Osteoblast (primary cell): ENCODE data around the gene LRP8. TPM values are rescaled to one million over a fixed set of nuclear protein-coding genes. Genes with fewer than 3 reads are reported as not detected.

ENCODE experiments used
- DNase-seq: peaks from one replicate; pipeline ENCODE4 v3.0.0; 2011; ENCODE audit warnings: low spot score, mixed read lengths; ENCODE audit not compliant: insufficient read length; ENCODE audit errors: missing footprints
- H2AFZ ChIP-seq: 2 replicates; pipeline ENCODE4 v1.6.0; 2011; ENCODE audit warnings: mild to moderate bottlenecking, low read length
- H3K27ac ChIP-seq: 2 replicates; pipeline ENCODE4 v1.5.1; 2011; ENCODE audit warnings: mild to moderate bottlenecking, low read depth, low read length, moderate library complexity
- H3K27me3 ChIP-seq: 2 replicates; pipeline ENCODE4 v1.6.0; 2012; ENCODE audit warnings: mild to moderate bottlenecking, control low read depth, inconsistent platforms, low read length, moderate library complexity; ENCODE audit not compliant: insufficient read depth
- H3K36me3 ChIP-seq: 2 replicates; pipeline ENCODE4 v1.5.1; 2011; ENCODE audit warnings: mild to moderate bottlenecking, low read length, control low read depth, moderate library complexity; ENCODE audit not compliant: insufficient read depth
- H3K4me1 ChIP-seq: 2 replicates; pipeline ENCODE4 v1.5.1; 2011; ENCODE audit warnings: mild to moderate bottlenecking, low read length, control low read depth, moderate library complexity; ENCODE audit not compliant: insufficient read depth
- H3K4me2 ChIP-seq: 2 replicates; pipeline ENCODE4 v1.6.0; 2011; ENCODE audit warnings: mild to moderate bottlenecking, low read length; ENCODE audit not compliant: insufficient read depth
- H3K4me3 ChIP-seq: fragments of 200-600 bp; sonication (generic); 3 replicates; pipeline ENCODE4 v1.5.1; 2012; ENCODE audit warnings: mild to moderate bottlenecking, low read length, inconsistent platforms; ENCODE audit not compliant: insufficient read depth
- H3K79me2 ChIP-seq: 2 replicates; pipeline ENCODE4 v1.6.0; 2012; ENCODE audit warnings: mild to moderate bottlenecking, low read length, control low read depth, inconsistent platforms; ENCODE audit not compliant: insufficient read depth
- H3K9me3 ChIP-seq: 2 replicates; pipeline ENCODE4 v1.5.1; 2011; ENCODE audit warnings: low read depth, low read length, control low read depth
- H4K20me1 ChIP-seq: 2 replicates; pipeline ENCODE4 v1.6.0; 2012; ENCODE audit warnings: mild to moderate bottlenecking, low read length, control low read depth; ENCODE audit not compliant: insufficient read depth
- total RNA-seq: library from RNA; depleted of rRNA; stranded (reverse); fragments of >200 nt; gene quantifications from 2 replicates; pipeline ENCODE4 v1.2.3, GENCODE V29; 2012
- TF ChIP-seq, protein P1 (sequence below): IDR thresholded peaks from 2 replicates; pipeline ENCODE4 v1.5.1; 2011; ENCODE audit warnings: mild to moderate bottlenecking, low read depth, low read length, moderate library complexity; ENCODE audit errors: extremely low read depth

Gene LRP8
- total RNA-seq, 1 donor = 11.2 TPM

DNA sequence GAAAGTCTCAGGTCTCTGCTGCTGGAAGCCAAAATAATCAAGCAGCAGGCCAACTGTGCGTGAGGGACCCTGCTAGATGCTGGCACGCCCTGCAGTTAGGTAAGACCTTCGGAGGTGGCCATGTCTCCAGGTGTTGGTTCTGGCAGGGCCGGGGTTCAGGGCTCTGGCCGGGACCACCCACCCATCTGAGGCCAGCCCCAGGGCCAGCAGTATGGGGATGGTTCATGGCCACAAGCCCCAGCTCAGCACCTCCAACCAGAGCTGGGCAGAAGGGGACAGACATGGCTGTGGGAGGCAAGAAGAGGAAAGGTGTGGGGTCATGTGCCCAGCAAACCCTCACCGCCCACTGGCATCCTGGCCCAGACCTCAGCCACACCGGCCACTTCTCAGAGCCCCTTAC lies 23.3 kb downstream of the LRP8 start:
- Histone ChIP-seq H3K9me3 (no peaks in the 10 kb centered on the region), H2AFZ (no peak overlapping the region), H3K36me3 (no peaks in the 10 kb centered on the region), H3K4me1 (peaks cover 10% of the 10 kb centered on the region), H3K4me2 (no peak overlapping the region), H3K27ac (no peak overlapping the region), H3K4me3 (no peak overlapping the region), H3K79me2 (no peaks in the 10 kb centered on the region), H3K27me3 (no peaks in the 10 kb centered on the region), H4K20me1 (peaks cover 10% of the 10 kb centered on the region)
- no peak for DNase-seq
- TF ChIP-seq, protein P1, sequence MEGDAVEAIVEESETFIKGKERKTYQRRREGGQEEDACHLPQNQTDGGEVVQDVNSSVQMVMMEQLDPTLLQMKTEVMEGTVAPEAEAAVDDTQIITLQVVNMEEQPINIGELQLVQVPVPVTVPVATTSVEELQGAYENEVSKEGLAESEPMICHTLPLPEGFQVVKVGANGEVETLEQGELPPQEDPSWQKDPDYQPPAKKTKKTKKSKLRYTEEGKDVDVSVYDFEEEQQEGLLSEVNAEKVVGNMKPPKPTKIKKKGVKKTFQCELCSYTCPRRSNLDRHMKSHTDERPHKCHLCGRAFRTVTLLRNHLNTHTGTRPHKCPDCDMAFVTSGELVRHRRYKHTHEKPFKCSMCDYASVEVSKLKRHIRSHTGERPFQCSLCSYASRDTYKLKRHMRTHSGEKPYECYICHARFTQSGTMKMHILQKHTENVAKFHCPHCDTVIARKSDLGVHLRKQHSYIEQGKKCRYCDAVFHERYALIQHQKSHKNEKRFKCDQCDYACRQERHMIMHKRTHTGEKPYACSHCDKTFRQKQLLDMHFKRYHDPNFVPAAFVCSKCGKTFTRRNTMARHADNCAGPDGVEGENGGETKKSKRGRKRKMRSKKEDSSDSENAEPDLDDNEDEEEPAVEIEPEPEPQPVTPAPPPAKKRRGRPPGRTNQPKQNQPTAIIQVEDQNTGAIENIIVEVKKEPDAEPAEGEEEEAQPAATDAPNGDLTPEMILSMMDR = no peak

DNA sequence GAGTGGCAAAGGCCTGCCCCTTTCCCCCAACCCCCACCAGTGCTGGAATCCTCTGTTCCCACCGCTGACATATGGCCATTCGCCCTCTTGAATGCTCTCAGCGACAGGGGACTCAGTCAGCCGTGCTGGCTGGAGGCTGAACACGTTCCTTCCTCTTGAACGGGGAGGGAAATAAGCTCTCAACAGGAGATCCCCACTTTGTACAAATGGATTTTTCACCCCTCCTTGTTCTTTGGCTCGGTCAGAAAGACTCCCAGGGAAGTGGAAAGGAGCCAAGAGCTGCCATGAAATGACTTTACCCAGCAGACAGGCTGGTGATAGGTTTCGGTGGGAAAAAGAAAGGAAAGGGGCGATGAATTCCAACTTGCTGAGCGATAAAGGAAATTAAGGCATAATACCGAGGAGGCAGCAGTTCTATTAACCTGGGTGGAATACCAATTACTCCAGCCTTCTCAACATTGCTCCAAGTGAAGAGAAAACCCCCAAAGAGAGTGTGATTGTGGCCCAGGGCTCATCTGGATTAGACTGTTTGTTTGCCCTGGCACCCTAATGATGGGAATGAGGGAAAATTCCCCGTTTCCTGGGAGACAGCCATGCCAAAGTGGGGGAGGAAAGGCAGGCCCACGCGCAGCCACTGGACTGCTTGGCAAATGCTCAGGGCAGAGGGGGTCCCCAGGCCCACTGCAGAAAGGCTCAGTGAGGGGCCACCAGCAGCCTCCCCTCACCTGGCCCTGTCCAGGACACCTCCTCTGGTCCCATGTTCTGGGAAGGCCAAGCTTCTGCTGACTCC lies 23.9 kb downstream of the LRP8 start:
- Histone ChIP-seq H3K27ac (no peak overlapping the region), H3K36me3 (no peaks in the 10 kb centered on the region), H3K4me3 (no peak overlapping the region), H3K27me3 (no peaks in the 10 kb centered on the region), H2AFZ (peak overlapping the region; percentile 7), H3K79me2 (no peaks in the 10 kb centered on the region), H3K4me1 (peaks cover 10% of the 10 kb centered on the region), H3K4me2 (no peak overlapping the region), H4K20me1 (peaks cover 10% of the 10 kb centered on the region), H3K9me3 (no peaks in the 10 kb centered on the region)
- TF ChIP-seq, protein P1 = no peak
- no peak for DNase-seq

- H3K4me1 ChIP-seq = peaks cover 10% of the 10 kb centered on the region
- no peaks in the 10 kb centered on the region for H3K36me3 ChIP-seq
- no peaks in the 10 kb centered on the region for H3K79me2 ChIP-seq
- H3K27ac ChIP-seq = no peak overlapping the region
- H4K20me1 ChIP-seq = peaks cover 10% of the 10 kb centered on the region
- no peak overlapping the region for H2AFZ ChIP-seq
- no peaks in the 10 kb centered on the region for H3K9me3 ChIP-seq
- no peak overlapping the region for H3K4me2 ChIP-seq
- TF ChIP-seq, protein P1 = no peak
- no peaks in the 10 kb centered on the region for H3K27me3 ChIP-seq
- no peak overlapping the region for H3K4me3 ChIP-seq
- no peak for DNase-seq
Observed at GRCh38 chr1:53303243-53303642, 24.6 kb downstream of the LRP8 start.

- no peaks in the 10 kb centered on the region for H4K20me1 ChIP-seq
- no peak for DNase-seq
- no peak overlapping the region for H3K4me3 ChIP-seq
- TF ChIP-seq, protein P1 = no peak
- H2AFZ ChIP-seq = no peak overlapping the region
- H3K36me3 ChIP-seq = no peaks in the 10 kb centered on the region
- no peaks in the 10 kb centered on the region for H3K79me2 ChIP-seq
- peaks cover 15% of the 10 kb centered on the region for H3K4me1 ChIP-seq
- no peak overlapping the region for H3K27ac ChIP-seq
- H3K27me3 ChIP-seq = no peaks in the 10 kb centered on the region
- no peaks in the 10 kb centered on the region for H3K9me3 ChIP-seq
- H3K4me2 ChIP-seq = no peak overlapping the region
Observed at GRCh38 chr1:53299233-53299632, 28.6 kb downstream of the LRP8 start.
